ENCODE data around the gene CCNDBP1.
"Not testable (repeated sequence)": the region's sequence is repeated elsewhere in the genome, so short reads cannot be mapped to it uniquely, and the experiment has no call there.

The CCNDBP1 gene

GRCh38 chr15:43214592-43215295, 29.5 kb downstream of the CCNDBP1 start:
- DNase-seq (ENCODE audit: low read depth in 1 of 2, low spot score in 1 of 2): no peak

- DNase-seq (ENCODE audit: low read depth in 1 of 2, low spot score in 1 of 2): no peak
These were observed 30.8 kb downstream of the CCNDBP1 start for GRCh38 chr15:43215961-43216360.

- no peak for DNase-seq (ENCODE audit: low read depth in 1 of 2, low spot score in 1 of 2)
These were observed 33.9 kb downstream of the CCNDBP1 start for GRCh38 chr15:43218908-43219706.

GRCh38 chr15:43219929-43220928, 35.0 kb downstream of the CCNDBP1 start:
- DNase-seq (ENCODE audit: low read depth in 1 of 2, low spot score in 1 of 2): no peak

GRCh38 chr15:43220991-43221403, 35.8 kb downstream of the CCNDBP1 start, which contains the start of gene EPB42:
Gene EPB42 (minus strand): TSS chr15:43221018. CDS start chr15:43220825, 193 bp downstream.
- DNase-seq (ENCODE audit: low read depth in 1 of 2, low spot score in 1 of 2): no peak

GRCh38 chr15:43221422-43221821, 36.2 kb downstream of the CCNDBP1 start:
- DNase-seq (ENCODE audit: low read depth in 1 of 2, low spot score in 1 of 2): no peak

- DNase-seq (ENCODE audit: low read depth in 1 of 2, low spot score in 1 of 2): no peak
These were observed 40.2 kb downstream of the CCNDBP1 start for GRCh38 chr15:43225201-43225949.

GRCh38 chr15:43225950-43226255, 40.7 kb downstream of the CCNDBP1 start:
- DNase-seq (ENCODE audit: low read depth in 1 of 2, low spot score in 1 of 2): not testable (repeated sequence)

GRCh38 chr15:43226436-43227305, 41.5 kb downstream of the CCNDBP1 start:
- no peak for DNase-seq (ENCODE audit: low read depth in 1 of 2, low spot score in 1 of 2)

- DNase-seq (ENCODE audit: low read depth in 1 of 2, low spot score in 1 of 2): no peak
These were observed 44.8 kb downstream of the CCNDBP1 start for GRCh38 chr15:43229977-43230376.

- no peak for DNase-seq (ENCODE audit: low read depth in 1 of 2, low spot score in 1 of 2)
These were observed 45.5 kb downstream of the CCNDBP1 start for GRCh38 chr15:43230640-43231115.

- no peak for DNase-seq (ENCODE audit: low read depth in 1 of 2, low spot score in 1 of 2)
These were observed 47.2 kb downstream of the CCNDBP1 start for GRCh38 chr15:43232289-43232874.

- DNase-seq (ENCODE audit: low read depth in 1 of 2, low spot score in 1 of 2): no peak
These were observed 50.3 kb downstream of the CCNDBP1 start for GRCh38 chr15:43235536-43235935.

- DNase-seq (ENCODE audit: low read depth in 1 of 2, low spot score in 1 of 2): no peak
These were observed 52.8 kb downstream of the CCNDBP1 start for GRCh38 chr15:43237842-43238470.

GRCh38 chr15:43238671-43239131, 53.5 kb downstream of the CCNDBP1 start:
- no peak for DNase-seq (ENCODE audit: low read depth in 1 of 2, low spot score in 1 of 2)

GRCh38 chr15:43239732-43240491, 54.7 kb downstream of the CCNDBP1 start:
- DNase-seq (ENCODE audit: low read depth in 1 of 2, low spot score in 1 of 2): no peak

GRCh38 chr15:43241100-43241499, 55.9 kb downstream of the CCNDBP1 start:
- no peak for DNase-seq (ENCODE audit: low read depth in 1 of 2, low spot score in 1 of 2)

GRCh38 chr15:43242616-43243015, 57.4 kb downstream of the CCNDBP1 start:
- no peak for DNase-seq (ENCODE audit: low read depth in 1 of 2, low spot score in 1 of 2)

Measured in stimulated activated CD4-positive, alpha-beta T cell treated with anti-CD3 and anti-CD28 coated beads, Interleukin-15, amount 100 ng/mL, for 1 hour (primary cell).